ENCODE measurements around the gene RAB31.

- TF ChIP-seq CTCF (IDR thresholded peaks at IDR 0.05) (no peak), POLR2A (IDR thresholded peaks at IDR 0.05) (no peak)
Observed at GRCh38 chr18:9860682-9861081, 152.6 kb downstream of the RAB31 start.

Data from testis (tissue), 2 donors.